Immature natural killer cell (primary cell): Measurements from ENCODE around the gene C22orf42. TPM values are rescaled to one million over a fixed set of nuclear protein-coding genes. Genes with fewer than 3 reads are reported as not detected.

Experiments
- polyA plus RNA-seq, 3 donors: library from polyadenylated mRNA; unstranded; fragments of 300-500 nt; fragmentation: Illumina TruSeq; gene quantifications; one replicate each; pipeline ENCODE4 v1.2.3, GENCODE V29; 2021

The C22orf42 gene
- polyA plus RNA-seq, 3 donors from 2014 or later: not detected

Other genes starting within 250 kb of the C22orf42 start
- gene YWHAH, start 214.8 kb downstream of the C22orf42 start, polyA plus RNA-seq: 100 to 1,000 TPM in 1 of 3 donors, 10 to 100 TPM in 2; 76.5 to 113 (median 84.0) TPM
- gene SLC5A1, start 116.0 kb downstream of the C22orf42 start, polyA plus RNA-seq: not detected
- under 1 TPM in 1 of 3 donors, not detected in 2; 0.24 TPM for gene RFPL2, start 45.8 kb upstream of the C22orf42 start, polyA plus RNA-seq
- not detected for gene SLC5A4, start 96.0 kb upstream of the C22orf42 start, polyA plus RNA-seq
- not detected for gene RFPL3, start 198.6 kb upstream of the C22orf42 start, polyA plus RNA-seq